Measurements from ENCODE around the gene KRT77. TPM values are rescaled to one million over a fixed set of nuclear protein-coding genes. Genes with fewer than 3 reads are reported as not detected.

KRT77 gene
- total RNA-seq, 1 donor from 2014 or later: not detected

- TF ChIP-seq CTCF (conservative IDR thresholded peaks at IDR 0.05; ENCODE audit: low read depth, low read length): no peak
- DNase-seq (ENCODE audit: low read depth): no peak
- H3K4me3 ChIP-seq (ENCODE audit: low read depth, low read length): no peak overlapping the region
Observed at GRCh38 chr12:52726451-52726850, 23.1 kb upstream of the KRT77 start.

- no peak for DNase-seq (ENCODE audit: low read depth)
- no peak overlapping the region for H3K4me3 ChIP-seq (ENCODE audit: low read depth, low read length)
- no peak for TF ChIP-seq CTCF (conservative IDR thresholded peaks at IDR 0.05; ENCODE audit: low read depth, low read length)
Observed at GRCh38 chr12:52724384-52724783, 21.1 kb upstream of the KRT77 start.

- no peak overlapping the region for H3K4me3 ChIP-seq (ENCODE audit: low read depth, low read length)
- no peak for DNase-seq (ENCODE audit: low read depth)
- TF ChIP-seq CTCF (conservative IDR thresholded peaks at IDR 0.05; ENCODE audit: low read depth, low read length): no peak
Observed at GRCh38 chr12:52722680-52723079, 19.4 kb upstream of the KRT77 start.

GRCh38 chr12:52721838-52722470, 18.6 kb upstream of the KRT77 start:
- TF ChIP-seq CTCF (conservative IDR thresholded peaks at IDR 0.05; ENCODE audit: low read depth, low read length): no peak
- no peak overlapping the region for H3K4me3 ChIP-seq (ENCODE audit: low read depth, low read length)
- no peak for DNase-seq (ENCODE audit: low read depth)

GRCh38 chr12:52720365-52720886, 17.1 kb upstream of the KRT77 start:
- H3K4me3 ChIP-seq (ENCODE audit: low read depth, low read length): no peak overlapping the region
- TF ChIP-seq CTCF (conservative IDR thresholded peaks at IDR 0.05; ENCODE audit: low read depth, low read length): no peak
- DNase-seq (ENCODE audit: low read depth): no peak

- no peak for TF ChIP-seq CTCF (conservative IDR thresholded peaks at IDR 0.05; ENCODE audit: low read depth, low read length)
- DNase-seq (ENCODE audit: low read depth): no peak
- no peak overlapping the region for H3K4me3 ChIP-seq (ENCODE audit: low read depth, low read length)
Observed at GRCh38 chr12:52716061-52716460, 12.7 kb upstream of the KRT77 start.

- TF ChIP-seq CTCF (conservative IDR thresholded peaks at IDR 0.05; ENCODE audit: low read depth, low read length): no peak
- DNase-seq (ENCODE audit: low read depth): no peak
Observed at GRCh38 chr12:52715416-52715815, 12.1 kb upstream of the KRT77 start.

More at GRCh38 chr12:52715416-52715815, 12.1 kb upstream of the KRT77 start:
- H3K4me3 ChIP-seq (ENCODE audit: low read depth, low read length): no peak overlapping the region
